HepG2 (cell line): ENCODE results near the gene CCDC201. TPM values are rescaled to one million over a fixed set of nuclear protein-coding genes. Genes with fewer than 3 reads are reported as not detected.
A peak's percentile ranks its signal among the peaks of the same experiment; 100 is the strongest.

Experiments
- CENPBD1 ChIP-seq: sonication (generic); formaldehyde crosslinking; IDR thresholded peaks from 2 replicates; pipeline ENCODE4 v1.8.0; 2022; ENCODE audit warnings: missing genetic modification reagents, low read depth, mild to moderate bottlenecking, borderline replicate concordance
- GABPB1 ChIP-seq: IDR thresholded peaks from 2 replicates; pipeline ENCODE4 v1.6.1; 2016; ENCODE audit warnings: mild to moderate bottlenecking, missing genetic modification reagents, moderate library complexity, missing compliant biosample characterization
- GTF3A ChIP-seq: sonication (generic); formaldehyde crosslinking; conservative IDR thresholded peaks from 2 replicates; pipeline ENCODE4 v1.4.0; 2020; ENCODE audit warnings: mild to moderate bottlenecking, missing genetic modification reagents
- NFE2 ChIP-seq: sonication (generic); formaldehyde crosslinking; IDR thresholded peaks from 2 replicates; pipeline ENCODE4 v1.4.0; 2020; ENCODE audit warnings: missing genetic modification reagents
- NR2F6 ChIP-seq, 2 experiments: IDR thresholded peaks; 2 replicates each; pipeline ENCODE4 v1.6.1; 2016; ENCODE audit warnings: antibody characterized with exemption in 1 of 2, mild to moderate bottlenecking in 1 of 2
- POLR2G ChIP-seq: fragments of 200-400 bp; formaldehyde crosslinking; IDR thresholded peaks from 2 replicates; pipeline ENCODE4 v1.6.1; 2018; ENCODE audit warnings: mild to moderate bottlenecking, low read depth, low read length, moderate library complexity
- SMAD3 ChIP-seq: sonication (generic); formaldehyde crosslinking; IDR thresholded peaks from 2 replicates; pipeline ENCODE4 v1.4.0; 2020; ENCODE audit warnings: missing genetic modification reagents
- ZBTB42 ChIP-seq: sonication (generic); formaldehyde crosslinking; IDR thresholded peaks from 2 replicates; pipeline ENCODE4 v1.5.0; 2020; ENCODE audit warnings: mild to moderate bottlenecking, missing genetic modification reagents
- ZBTB7B ChIP-seq: sonication (generic); formaldehyde crosslinking; IDR thresholded peaks from 2 replicates; pipeline ENCODE4 v1.4.0; 2020; ENCODE audit warnings: missing genetic modification reagents
- ZNF251 ChIP-seq: sonication (generic); formaldehyde crosslinking; IDR thresholded peaks from 2 replicates; pipeline ENCODE4 v1.9.0; 2021; ENCODE audit warnings: mild to moderate bottlenecking, missing genetic modification reagents
- ZNF343 ChIP-seq: sonication (generic); formaldehyde crosslinking; IDR thresholded peaks from 2 replicates; pipeline ENCODE4 v1.4.0; 2020; ENCODE audit warnings: mild to moderate bottlenecking, missing genetic modification reagents
- ZNF577 ChIP-seq: sonication (generic); formaldehyde crosslinking; IDR thresholded peaks from 2 replicates; pipeline ENCODE4 v1.4.0; 2020; ENCODE audit warnings: mild to moderate bottlenecking, low read depth, missing genetic modification reagents, borderline replicate concordance
- ZNF615 ChIP-seq: sonication (generic); formaldehyde crosslinking; IDR thresholded peaks from 2 replicates; pipeline ENCODE4 v1.5.0; 2020; ENCODE audit warnings: mild to moderate bottlenecking, missing genetic modification reagents, borderline replicate concordance
- ZNF709 ChIP-seq: sonication (generic); formaldehyde crosslinking; IDR thresholded peaks from 2 replicates; pipeline ENCODE4 v1.5.0; 2020; ENCODE audit warnings: mild to moderate bottlenecking, missing genetic modification reagents
- polyA plus RNA-seq, 8 experiments: library from polyadenylated mRNA; depleted of rRNA in 3 of 8; stranded (reverse) in 7 of 8; unstranded in 1 of 8; fragments of >200 nt; fragmentation: Illumina TruSeq in 4 of 8; extraction: Trizol in 4 of 8; gene quantifications; 2 replicates each; pipeline versions ENCODE4 v1.2.1 to v1.2.3, GENCODE V29; 2011 to 2016; ENCODE audit warnings: low read depth in 4 of 8, missing spikeins in 1 of 8, mixed read lengths in 1 of 8; ENCODE audit not compliant: insufficient read depth in 1 of 8
- total RNA-seq, 5 experiments: library from RNA; depleted of rRNA; stranded (reverse); fragments of >200 nt; fragmentation: Illumina TruSeq; extraction: Trizol; gene quantifications; 2 replicates each; pipeline ENCODE4 v1.2.3, GENCODE V29; 2016; ENCODE audit warnings: low read depth in 1 of 5
- TF ChIP-seq, protein P1 (sequence below): sonication (generic); formaldehyde crosslinking; IDR thresholded peaks from 2 replicates; pipeline ENCODE4 v1.4.0; 2020; ENCODE audit warnings: missing genetic modification reagents
- TF ChIP-seq, protein P2 (sequence below): sonication (generic); formaldehyde crosslinking; IDR thresholded peaks from 2 replicates; pipeline ENCODE4 v1.4.0; 2020; ENCODE audit warnings: missing genetic modification reagents
- TF ChIP-seq, protein P3 (sequence below): sonication (generic); formaldehyde crosslinking; IDR thresholded peaks from 2 replicates; pipeline ENCODE4 v1.4.0; 2020; ENCODE audit warnings: missing genetic modification reagents; ENCODE audit errors: not compliant biosample characterization

CCDC201 gene
- total and polyA plus RNA-seq, 2 of the 13 experiments (the other 11 are each of a cell fraction or from before 2014, with no cell fraction given), result 0.92 TPM; not detected in 1

DNA sequence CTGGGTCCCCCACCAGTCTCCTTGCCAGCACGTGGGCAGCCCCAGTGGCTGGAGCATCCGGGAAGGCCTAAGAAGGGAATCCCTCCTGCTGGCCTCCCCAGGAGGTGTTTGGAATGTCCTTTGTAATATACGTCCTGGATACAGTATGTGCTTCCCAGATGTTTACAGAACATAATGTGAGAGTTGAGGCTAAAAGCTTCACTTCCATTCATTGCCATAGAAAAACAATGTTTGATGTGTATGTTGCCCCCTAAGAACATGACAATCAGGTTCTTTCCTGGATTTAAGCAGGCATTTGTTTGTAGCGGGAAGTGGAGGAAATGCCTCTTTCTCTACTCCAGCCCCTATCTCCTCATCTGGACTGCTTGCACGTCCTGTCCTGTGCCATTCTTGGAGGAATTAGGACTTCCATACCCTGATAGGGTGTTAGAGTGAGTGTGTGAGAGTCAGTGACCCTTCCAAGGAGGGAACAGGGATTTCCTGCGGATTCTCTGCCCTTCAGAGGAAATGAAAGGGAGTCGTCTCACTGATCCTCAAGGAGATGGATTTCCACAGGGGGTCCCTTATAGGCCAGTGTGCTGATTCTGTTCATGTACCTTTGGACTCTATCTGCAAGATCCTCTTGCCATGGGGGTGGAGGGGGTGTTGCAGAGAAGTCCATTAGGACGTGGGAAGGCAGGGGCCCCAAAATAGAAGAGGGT lies 16.6 kb upstream of the CCDC201 start (continued):
- TF ChIP-seq, protein P1, sequence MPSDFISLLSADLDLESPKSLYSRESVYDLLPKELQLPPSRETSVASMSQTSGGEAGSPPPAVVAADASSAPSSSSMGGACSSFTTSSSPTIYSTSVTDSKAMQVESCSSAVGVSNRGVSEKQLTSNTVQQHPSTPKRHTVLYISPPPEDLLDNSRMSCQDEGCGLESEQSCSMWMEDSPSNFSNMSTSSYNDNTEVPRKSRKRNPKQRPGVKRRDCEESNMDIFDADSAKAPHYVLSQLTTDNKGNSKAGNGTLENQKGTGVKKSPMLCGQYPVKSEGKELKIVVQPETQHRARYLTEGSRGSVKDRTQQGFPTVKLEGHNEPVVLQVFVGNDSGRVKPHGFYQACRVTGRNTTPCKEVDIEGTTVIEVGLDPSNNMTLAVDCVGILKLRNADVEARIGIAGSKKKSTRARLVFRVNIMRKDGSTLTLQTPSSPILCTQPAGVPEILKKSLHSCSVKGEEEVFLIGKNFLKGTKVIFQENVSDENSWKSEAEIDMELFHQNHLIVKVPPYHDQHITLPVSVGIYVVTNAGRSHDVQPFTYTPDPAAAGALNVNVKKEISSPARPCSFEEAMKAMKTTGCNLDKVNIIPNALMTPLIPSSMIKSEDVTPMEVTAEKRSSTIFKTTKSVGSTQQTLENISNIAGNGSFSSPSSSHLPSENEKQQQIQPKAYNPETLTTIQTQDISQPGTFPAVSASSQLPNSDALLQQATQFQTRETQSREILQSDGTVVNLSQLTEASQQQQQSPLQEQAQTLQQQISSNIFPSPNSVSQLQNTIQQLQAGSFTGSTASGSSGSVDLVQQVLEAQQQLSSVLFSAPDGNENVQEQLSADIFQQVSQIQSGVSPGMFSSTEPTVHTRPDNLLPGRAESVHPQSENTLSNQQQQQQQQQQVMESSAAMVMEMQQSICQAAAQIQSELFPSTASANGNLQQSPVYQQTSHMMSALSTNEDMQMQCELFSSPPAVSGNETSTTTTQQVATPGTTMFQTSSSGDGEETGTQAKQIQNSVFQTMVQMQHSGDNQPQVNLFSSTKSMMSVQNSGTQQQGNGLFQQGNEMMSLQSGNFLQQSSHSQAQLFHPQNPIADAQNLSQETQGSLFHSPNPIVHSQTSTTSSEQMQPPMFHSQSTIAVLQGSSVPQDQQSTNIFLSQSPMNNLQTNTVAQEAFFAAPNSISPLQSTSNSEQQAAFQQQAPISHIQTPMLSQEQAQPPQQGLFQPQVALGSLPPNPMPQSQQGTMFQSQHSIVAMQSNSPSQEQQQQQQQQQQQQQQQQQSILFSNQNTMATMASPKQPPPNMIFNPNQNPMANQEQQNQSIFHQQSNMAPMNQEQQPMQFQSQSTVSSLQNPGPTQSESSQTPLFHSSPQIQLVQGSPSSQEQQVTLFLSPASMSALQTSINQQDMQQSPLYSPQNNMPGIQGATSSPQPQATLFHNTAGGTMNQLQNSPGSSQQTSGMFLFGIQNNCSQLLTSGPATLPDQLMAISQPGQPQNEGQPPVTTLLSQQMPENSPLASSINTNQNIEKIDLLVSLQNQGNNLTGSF, result no peak
- TF ChIP-seq, protein P2, sequence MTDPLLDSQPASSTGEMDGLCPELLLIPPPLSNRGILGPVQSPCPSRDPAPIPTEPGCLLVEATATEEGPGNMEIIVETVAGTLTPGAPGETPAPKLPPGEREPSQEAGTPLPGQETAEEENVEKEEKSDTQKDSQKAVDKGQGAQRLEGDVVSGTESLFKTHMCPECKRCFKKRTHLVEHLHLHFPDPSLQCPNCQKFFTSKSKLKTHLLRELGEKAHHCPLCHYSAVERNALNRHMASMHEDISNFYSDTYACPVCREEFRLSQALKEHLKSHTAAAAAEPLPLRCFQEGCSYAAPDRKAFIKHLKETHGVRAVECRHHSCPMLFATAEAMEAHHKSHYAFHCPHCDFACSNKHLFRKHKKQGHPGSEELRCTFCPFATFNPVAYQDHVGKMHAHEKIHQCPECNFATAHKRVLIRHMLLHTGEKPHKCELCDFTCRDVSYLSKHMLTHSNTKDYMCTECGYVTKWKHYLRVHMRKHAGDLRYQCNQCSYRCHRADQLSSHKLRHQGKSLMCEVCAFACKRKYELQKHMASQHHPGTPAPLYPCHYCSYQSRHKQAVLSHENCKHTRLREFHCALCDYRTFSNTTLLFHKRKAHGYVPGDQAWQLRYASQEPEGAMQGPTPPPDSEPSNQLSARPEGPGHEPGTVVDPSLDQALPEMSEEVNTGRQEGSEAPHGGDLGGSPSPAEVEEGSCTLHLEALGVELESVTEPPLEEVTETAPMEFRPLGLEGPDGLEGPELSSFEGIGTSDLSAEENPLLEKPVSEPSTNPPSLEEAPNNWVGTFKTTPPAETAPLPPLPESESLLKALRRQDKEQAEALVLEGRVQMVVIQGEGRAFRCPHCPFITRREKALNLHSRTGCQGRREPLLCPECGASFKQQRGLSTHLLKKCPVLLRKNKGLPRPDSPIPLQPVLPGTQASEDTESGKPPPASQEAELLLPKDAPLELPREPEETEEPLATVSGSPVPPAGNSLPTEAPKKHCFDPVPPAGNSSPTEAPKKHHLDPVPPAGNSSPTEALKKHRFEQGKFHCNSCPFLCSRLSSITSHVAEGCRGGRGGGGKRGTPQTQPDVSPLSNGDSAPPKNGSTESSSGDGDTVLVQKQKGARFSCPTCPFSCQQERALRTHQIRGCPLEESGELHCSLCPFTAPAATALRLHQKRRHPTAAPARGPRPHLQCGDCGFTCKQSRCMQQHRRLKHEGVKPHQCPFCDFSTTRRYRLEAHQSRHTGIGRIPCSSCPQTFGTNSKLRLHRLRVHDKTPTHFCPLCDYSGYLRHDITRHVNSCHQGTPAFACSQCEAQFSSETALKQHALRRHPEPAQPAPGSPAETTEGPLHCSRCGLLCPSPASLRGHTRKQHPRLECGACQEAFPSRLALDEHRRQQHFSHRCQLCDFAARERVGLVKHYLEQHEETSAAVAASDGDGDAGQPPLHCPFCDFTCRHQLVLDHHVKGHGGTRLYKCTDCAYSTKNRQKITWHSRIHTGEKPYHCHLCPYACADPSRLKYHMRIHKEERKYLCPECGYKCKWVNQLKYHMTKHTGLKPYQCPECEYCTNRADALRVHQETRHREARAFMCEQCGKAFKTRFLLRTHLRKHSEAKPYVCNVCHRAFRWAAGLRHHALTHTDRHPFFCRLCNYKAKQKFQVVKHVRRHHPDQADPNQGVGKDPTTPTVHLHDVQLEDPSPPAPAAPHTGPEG (CRISPR knock-in tag), result no peak
- TF ChIP-seq ZBTB7B (no peak), ZNF251 (CRISPR knock-in tag) (no peak), GABPB1 (CRISPR knock-in tag) (no peak), CENPBD1 (CRISPR knock-in tag) (no peak), ZNF709 (peak; percentile 17; the same call in 1 of the 2 replicates), ZBTB42 (no peak; the same call in 1 of the 2 replicates), ZNF343 (CRISPR knock-in tag) (no peak), NFE2 (CRISPR knock-in tag) (no peak), POLR2G (peak; percentile 41), NR2F6 (IDR thresholded peaks at IDR 0.05) (no peak), NR2F6 (CRISPR knock-in tag; IDR thresholded peaks at IDR 0.05) (no peak), ZNF615 (CRISPR knock-in tag) (no peak; the same call in 1 of the 2 replicates), SMAD3 (CRISPR knock-in tag) (peak; percentile 47), GTF3A (no peak), ZNF577 (no peak)
- TF ChIP-seq, protein P3, sequence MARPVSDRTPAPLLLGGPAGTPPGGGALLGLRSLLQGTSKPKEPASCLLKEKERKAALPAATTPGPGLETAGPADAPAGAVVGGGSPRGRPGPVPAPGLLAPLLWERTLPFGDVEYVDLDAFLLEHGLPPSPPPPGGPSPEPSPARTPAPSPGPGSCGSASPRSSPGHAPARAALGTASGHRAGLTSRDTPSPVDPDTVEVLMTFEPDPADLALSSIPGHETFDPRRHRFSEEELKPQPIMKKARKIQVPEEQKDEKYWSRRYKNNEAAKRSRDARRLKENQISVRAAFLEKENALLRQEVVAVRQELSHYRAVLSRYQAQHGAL (CRISPR knock-in tag), result peak; percentile 8
